Upper lobe of left lung (tissue), 6 donors: Measurements from ENCODE around the gene CPSF7. TPM values are rescaled to one million over a fixed set of nuclear protein-coding genes. Genes with fewer than 3 reads are reported as not detected.

Source experiments
- ATAC-seq, 2 donors: fragments of 200-7000 bp; cut with Tn5 transposase; one replicate each; pipeline ENCODE4 v1.9.1; 2022; ENCODE audit warnings: mild to moderate bottlenecking in 2 of 2, moderate library complexity in 2 of 2; ENCODE audit not compliant: low FRiP score in 2 of 2
- DNase-seq, 2 donors: peaks; one replicate each; pipeline ENCODE4 v3.0.0-alpha.2; 2019 to 2020
- H3K27ac ChIP-seq, 4 donors: fragments of 200-600 bp; sonication (generic); one replicate each; pipeline ENCODE4 v1.5.1; 2016 to 2019
- H3K27me3 ChIP-seq, 4 donors: fragments of 200-600 bp; sonication (generic); one replicate each; pipeline ENCODE4 v1.5.1; 2017 to 2019
- H3K36me3 ChIP-seq, 4 donors: fragments of 200-600 bp; sonication (generic); one replicate each; pipeline ENCODE4 v1.5.1; 2016 to 2019
- H3K4me1 ChIP-seq, 4 donors: fragments of 200-600 bp; sonication (generic); one replicate each; pipeline ENCODE4 v1.5.1; 2018 to 2019
- H3K4me3 ChIP-seq, 4 donors: fragments of 200-600 bp; sonication (generic); one replicate each; pipeline ENCODE4 v1.5.1; 2017 to 2019; ENCODE audit warnings: mild to moderate bottlenecking in 2 of 4, moderate library complexity in 1 of 4
- H3K9me3 ChIP-seq, 4 donors: fragments of 200-600 bp; sonication (generic); one replicate each; pipeline ENCODE4 v1.5.1; 2018 to 2019
- EP300 ChIP-seq, 4 donors: sonication (generic); formaldehyde crosslinking; IDR thresholded peaks; one replicate each; pipeline ENCODE4 v1.5.1; 2017; ENCODE audit warnings: antibody characterized with exemption in 4 of 4, control low read depth in 2 of 4
- POLR2A ChIP-seq, 4 donors: fragments of 450-650 bp; IDR thresholded peaks; one replicate each; pipeline ENCODE4 v1.5.1; 2016 to 2017; ENCODE audit warnings: antibody characterized with exemption in 4 of 4, mild to moderate bottlenecking in 2 of 4
- POLR2AphosphoS5 ChIP-seq, 2 donors: sonication (generic); formaldehyde crosslinking; IDR thresholded peaks; one replicate each; pipeline ENCODE4 v1.5.1; 2017; ENCODE audit warnings: antibody characterized with exemption in 2 of 2
- WGBS, 2 donors: methylation state at CpG; one replicate each; pipeline ENCODE4 v1.1.5; 2017 to 2018; 5-methylcytosine and 5-hydroxymethylcytosine counted together
- total RNA-seq, 6 donors: library from RNA; depleted of rRNA in 4 of 6; stranded (reverse); fragments of >200 nt in 4 of 6; gene quantifications; one replicate each; pipeline versions ENCODE4 v1.1.0 to v1.2.1, GENCODE V29; 2016 to 2021
- TF ChIP-seq, protein P1 (sequence below), 6 experiments: fragments of 450-650 bp in 4 of 6; fragments of 200-600 bp in 2 of 6; sonication (generic) in 2 of 6; IDR thresholded peaks; one replicate each; pipeline ENCODE4 v1.5.1; 2016 to 2019; ENCODE audit warnings: antibody characterized with exemption in 6 of 6
- donor health status: DM: no; HTN: no; CAD: no; lungs with moderate emphysema.
- donor health status: DM: no; HTN: yes; CAD: no; lungs with severe emphysema.

The CPSF7 gene
- total RNA-seq, 6 donors from 2014 or later = 34.5 to 81.7 (median 57.1) TPM

DNA sequence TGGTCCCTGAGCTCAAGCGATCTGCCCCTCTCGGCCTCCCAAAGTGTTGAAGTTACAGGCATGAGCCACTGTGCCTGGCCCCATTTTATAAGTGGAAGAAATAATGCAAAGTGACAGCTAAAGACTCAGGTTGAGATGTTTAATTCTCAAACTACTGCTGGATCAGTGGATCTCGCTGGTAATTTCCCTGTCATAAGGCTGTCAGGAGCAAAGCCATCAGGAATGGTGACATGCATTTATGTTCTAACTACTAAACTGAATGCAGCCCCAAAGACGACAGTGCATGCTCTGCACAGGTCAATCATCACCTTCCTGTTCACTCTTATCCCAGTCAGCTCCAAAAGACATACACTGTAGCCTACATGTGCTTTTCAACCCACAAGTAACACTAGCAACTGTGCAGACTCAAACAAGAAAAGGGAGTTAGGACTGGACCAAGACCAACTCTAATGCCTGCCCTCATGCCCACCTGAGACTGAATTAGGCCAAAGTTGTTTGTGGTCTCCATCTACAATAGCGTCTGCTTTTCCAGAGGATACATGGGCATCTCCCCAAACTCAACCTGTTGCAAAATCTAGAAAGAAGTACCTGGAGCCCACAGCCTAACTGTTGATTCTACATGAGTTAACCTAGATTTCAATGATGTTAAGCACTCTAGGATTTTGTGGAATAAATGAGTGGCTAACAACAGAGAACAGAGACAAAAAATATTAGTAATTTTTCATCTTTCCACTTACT is 22.6 kb downstream of the CPSF7 start:
- H3K9me3 ChIP-seq = no peaks in the 10 kb centered on the region
- H3K4me3 ChIP-seq = no peak overlapping the region
- no peaks in the 10 kb centered on the region for H3K27me3 ChIP-seq
- no peaks in the 10 kb centered on the region for H3K4me1 ChIP-seq
- TF ChIP-seq, protein P1, sequence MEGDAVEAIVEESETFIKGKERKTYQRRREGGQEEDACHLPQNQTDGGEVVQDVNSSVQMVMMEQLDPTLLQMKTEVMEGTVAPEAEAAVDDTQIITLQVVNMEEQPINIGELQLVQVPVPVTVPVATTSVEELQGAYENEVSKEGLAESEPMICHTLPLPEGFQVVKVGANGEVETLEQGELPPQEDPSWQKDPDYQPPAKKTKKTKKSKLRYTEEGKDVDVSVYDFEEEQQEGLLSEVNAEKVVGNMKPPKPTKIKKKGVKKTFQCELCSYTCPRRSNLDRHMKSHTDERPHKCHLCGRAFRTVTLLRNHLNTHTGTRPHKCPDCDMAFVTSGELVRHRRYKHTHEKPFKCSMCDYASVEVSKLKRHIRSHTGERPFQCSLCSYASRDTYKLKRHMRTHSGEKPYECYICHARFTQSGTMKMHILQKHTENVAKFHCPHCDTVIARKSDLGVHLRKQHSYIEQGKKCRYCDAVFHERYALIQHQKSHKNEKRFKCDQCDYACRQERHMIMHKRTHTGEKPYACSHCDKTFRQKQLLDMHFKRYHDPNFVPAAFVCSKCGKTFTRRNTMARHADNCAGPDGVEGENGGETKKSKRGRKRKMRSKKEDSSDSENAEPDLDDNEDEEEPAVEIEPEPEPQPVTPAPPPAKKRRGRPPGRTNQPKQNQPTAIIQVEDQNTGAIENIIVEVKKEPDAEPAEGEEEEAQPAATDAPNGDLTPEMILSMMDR (IDR thresholded peaks at IDR 0.05) = no peak
- no peak for TF ChIP-seq EP300 (IDR thresholded peaks at IDR 0.05)
- ATAC-seq (no peak), DNase-seq (no peak)
- no peak overlapping the region for H3K27ac ChIP-seq
- H3K36me3 ChIP-seq = peaks cover 44 to 98% (median 89%) of the 10 kb centered on the region in 4 donors
- WGBS, 2 donors = 93 to 97% methylated on average over 5 of the region's 5 CpGs

DNA sequence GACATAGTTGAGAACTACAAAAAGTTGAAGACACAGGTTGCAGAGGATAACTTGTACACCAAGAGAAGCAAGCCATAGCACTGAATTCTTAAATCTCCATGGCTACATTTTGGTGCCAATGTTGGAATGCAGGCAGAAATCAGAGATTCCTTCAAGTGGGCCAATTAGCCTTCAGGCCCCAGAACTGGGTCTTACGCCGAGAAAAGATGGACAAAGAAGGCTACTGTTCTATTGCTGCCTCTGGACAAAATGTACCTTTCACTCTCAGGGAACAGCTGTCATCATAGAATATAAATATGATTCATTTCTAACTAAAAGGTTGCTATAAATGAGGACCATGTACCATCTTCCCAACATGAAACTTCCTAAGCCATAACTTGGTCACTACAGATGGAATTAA is 23.7 kb downstream of the CPSF7 start:
- H3K4me1 ChIP-seq = no peaks in the 10 kb centered on the region
- no peak overlapping the region for H3K4me3 ChIP-seq
- ATAC-seq (no peak), DNase-seq (no peak)
- TF ChIP-seq EP300 (IDR thresholded peaks at IDR 0.05) = no peak
- no peak for TF ChIP-seq POLR2AphosphoS5 (IDR thresholded peaks at IDR 0.05)
- TF ChIP-seq, protein P1 (IDR thresholded peaks at IDR 0.05) = no peak
- no peak for TF ChIP-seq POLR2A (IDR thresholded peaks at IDR 0.05)
- H3K27ac ChIP-seq = no peak overlapping the region
- H3K9me3 ChIP-seq = no peaks in the 10 kb centered on the region
- H3K36me3 ChIP-seq = peaks cover 35 to 97% (median 79%) of the 10 kb centered on the region in 4 donors
- H3K27me3 ChIP-seq = no peaks in the 10 kb centered on the region
- 92 to 96% methylated on average over 2 of the region's 2 CpGs for WGBS, 2 donors

DNA sequence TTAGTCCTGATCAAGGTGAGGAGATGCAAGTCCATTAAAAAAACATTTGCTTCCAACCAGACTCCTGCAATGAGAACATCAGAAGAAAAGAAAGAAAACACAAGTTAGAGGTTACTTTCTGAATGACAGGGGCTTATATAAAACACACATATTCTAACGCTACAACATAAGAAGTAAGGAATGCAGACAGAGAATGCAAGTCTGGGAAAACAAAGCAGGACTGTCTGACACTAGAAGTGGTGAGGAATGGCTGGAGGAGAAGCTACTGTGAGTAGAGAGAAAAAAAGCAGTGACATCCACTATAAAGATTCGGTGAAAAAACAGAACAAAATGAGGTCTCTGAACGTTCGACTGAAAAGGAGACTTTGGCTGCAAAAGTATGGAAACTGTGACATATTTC is 25.1 kb downstream of the CPSF7 start:
- TF ChIP-seq, protein P1 (IDR thresholded peaks at IDR 0.05) = no peak
- TF ChIP-seq POLR2AphosphoS5 (IDR thresholded peaks at IDR 0.05) (no peak), EP300 (IDR thresholded peaks at IDR 0.05) (no peak), POLR2A (IDR thresholded peaks at IDR 0.05) (no peak)
- Histone ChIP-seq H3K4me1 (no peaks in the 10 kb centered on the region), H3K9me3 (no peaks in the 10 kb centered on the region), H3K36me3 (peaks cover 27 to 85% (median 65%) of the 10 kb centered on the region in 4 donors), H3K27ac (no peak overlapping the region), H3K27me3 (no peaks in the 10 kb centered on the region), H3K4me3 (no peak overlapping the region)
- ATAC-seq (no peak), DNase-seq (no peak)
- WGBS, 2 donors = 90 to 95% methylated on average over 4 of the region's 4 CpGs

DNA sequence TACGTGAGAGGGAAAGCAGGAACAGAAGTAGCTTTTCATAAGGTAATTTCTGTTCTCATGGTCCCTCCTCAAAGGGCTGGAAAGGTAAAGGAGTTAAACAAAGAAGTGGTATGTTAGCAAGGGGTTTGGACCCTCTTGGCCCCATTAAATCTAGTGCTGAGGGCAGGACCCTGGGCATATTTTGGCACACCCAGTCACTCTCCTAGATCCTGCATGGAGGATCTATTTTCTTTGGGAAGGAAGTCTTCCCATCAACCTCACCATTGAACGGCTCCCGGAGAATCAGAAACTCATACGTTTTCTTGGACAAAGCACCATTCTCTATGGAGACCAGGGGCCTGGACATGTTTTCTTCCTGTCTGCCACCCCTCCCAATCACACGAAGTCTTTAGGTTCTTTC is 25.7 kb downstream of the CPSF7 start:
- H3K36me3 ChIP-seq = peaks cover 24 to 81% (median 60%) of the 10 kb centered on the region in 4 donors

More for the DNA sequence above, 25.7 kb downstream of the CPSF7 start:
- 77 to 78% methylated on average over 5 of the region's 5 CpGs for WGBS, 2 donors
- DNase-seq (no peak), ATAC-seq (no peak)
- no peak overlapping the region for H3K4me3 ChIP-seq
- TF ChIP-seq, protein P1 (IDR thresholded peaks at IDR 0.05) = no peak
- no peak for TF ChIP-seq POLR2AphosphoS5 (IDR thresholded peaks at IDR 0.05)
- no peak for TF ChIP-seq POLR2A (IDR thresholded peaks at IDR 0.05)
- TF ChIP-seq EP300 (IDR thresholded peaks at IDR 0.05) = no peak
- no peaks in the 10 kb centered on the region for H3K9me3 ChIP-seq
- H3K27ac ChIP-seq = no peak overlapping the region
- H3K4me1 ChIP-seq = no peaks in the 10 kb centered on the region
- no peaks in the 10 kb centered on the region for H3K27me3 ChIP-seq
